Nephron (organoid): ENCODE data around the gene MTHFD1L.
A peak's percentile ranks its signal among the peaks of the same experiment; 100 is the strongest.

ENCODE experiments used
- H3K27ac Mint-ChIP-seq, 3 experiments: 2 replicates each; pipeline ENCODE4 v1.8.0; 2020; ENCODE audit warnings: mixed read lengths in 3 of 3, mild to moderate bottlenecking in 2 of 3, moderate library complexity in 1 of 3
- H3K27me3 Mint-ChIP-seq: 2 replicates; pipeline ENCODE4 v1.8.0; 2021; ENCODE audit warnings: low read depth, mild to moderate bottlenecking, moderate library complexity, mixed read lengths
- H3K36me3 Mint-ChIP-seq: 2 replicates; pipeline ENCODE4 v1.8.0; 2020; ENCODE audit warnings: low read depth, mixed read lengths
- H3K4me1 Mint-ChIP-seq: 2 replicates; pipeline ENCODE4 v1.8.0; 2020; ENCODE audit warnings: mixed read lengths
- H3K4me3 Mint-ChIP-seq, 3 experiments: 2 replicates each; pipeline ENCODE4 v1.8.0; 2020; ENCODE audit warnings: mild to moderate bottlenecking in 3 of 3, mixed read lengths in 3 of 3, moderate library complexity in 2 of 3
- H3K9me3 Mint-ChIP-seq: 2 replicates; pipeline ENCODE4 v1.8.0; 2020; ENCODE audit warnings: mixed read lengths
- TF ChIP-seq, protein P1 (sequence below), 3 experiments: fragments of 200-600 bp; sonication (generic); IDR thresholded peaks; one replicate each; pipeline ENCODE4 v1.5.0; 2021; ENCODE audit warnings: antibody characterized with exemption in 3 of 3; ENCODE audit not compliant: unreplicated experiment in 3 of 3

MTHFD1L gene

DNA sequence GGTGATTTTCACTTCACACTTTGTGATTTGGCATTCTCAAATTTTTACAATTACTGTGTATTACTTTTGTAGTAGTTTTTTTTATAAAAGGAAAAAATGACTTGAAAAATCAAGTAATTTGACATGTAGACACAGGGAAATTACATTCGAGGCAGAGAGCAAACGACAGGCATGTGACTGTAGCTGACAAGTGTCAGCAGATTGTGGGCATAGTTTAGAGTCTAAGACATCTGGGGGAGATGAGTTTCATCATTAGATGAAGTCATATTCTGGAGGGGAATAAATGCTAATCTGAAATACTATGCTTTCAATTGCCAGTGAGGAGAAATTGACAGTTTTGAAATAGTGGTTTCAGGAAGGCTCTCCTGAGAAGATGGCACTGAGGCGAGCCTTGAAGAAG, 126.0 kb downstream of the MTHFD1L start:
- Mint-ChIP-seq H3K36me3 (peaks cover 31% of the 10 kb centered on the region), H3K9me3 (peaks cover 2% of the 10 kb centered on the region), H3K27me3 (no peaks in the 10 kb centered on the region), H3K4me1 (no peaks in the 10 kb centered on the region), H3K4me3 (no peak overlapping the region), H3K27ac (no peak overlapping the region)
- TF ChIP-seq, protein P1, sequence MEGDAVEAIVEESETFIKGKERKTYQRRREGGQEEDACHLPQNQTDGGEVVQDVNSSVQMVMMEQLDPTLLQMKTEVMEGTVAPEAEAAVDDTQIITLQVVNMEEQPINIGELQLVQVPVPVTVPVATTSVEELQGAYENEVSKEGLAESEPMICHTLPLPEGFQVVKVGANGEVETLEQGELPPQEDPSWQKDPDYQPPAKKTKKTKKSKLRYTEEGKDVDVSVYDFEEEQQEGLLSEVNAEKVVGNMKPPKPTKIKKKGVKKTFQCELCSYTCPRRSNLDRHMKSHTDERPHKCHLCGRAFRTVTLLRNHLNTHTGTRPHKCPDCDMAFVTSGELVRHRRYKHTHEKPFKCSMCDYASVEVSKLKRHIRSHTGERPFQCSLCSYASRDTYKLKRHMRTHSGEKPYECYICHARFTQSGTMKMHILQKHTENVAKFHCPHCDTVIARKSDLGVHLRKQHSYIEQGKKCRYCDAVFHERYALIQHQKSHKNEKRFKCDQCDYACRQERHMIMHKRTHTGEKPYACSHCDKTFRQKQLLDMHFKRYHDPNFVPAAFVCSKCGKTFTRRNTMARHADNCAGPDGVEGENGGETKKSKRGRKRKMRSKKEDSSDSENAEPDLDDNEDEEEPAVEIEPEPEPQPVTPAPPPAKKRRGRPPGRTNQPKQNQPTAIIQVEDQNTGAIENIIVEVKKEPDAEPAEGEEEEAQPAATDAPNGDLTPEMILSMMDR (IDR thresholded peaks at IDR 0.05; ENCODE audit: unreplicated experiment in 3 of 3), result no peak

DNA sequence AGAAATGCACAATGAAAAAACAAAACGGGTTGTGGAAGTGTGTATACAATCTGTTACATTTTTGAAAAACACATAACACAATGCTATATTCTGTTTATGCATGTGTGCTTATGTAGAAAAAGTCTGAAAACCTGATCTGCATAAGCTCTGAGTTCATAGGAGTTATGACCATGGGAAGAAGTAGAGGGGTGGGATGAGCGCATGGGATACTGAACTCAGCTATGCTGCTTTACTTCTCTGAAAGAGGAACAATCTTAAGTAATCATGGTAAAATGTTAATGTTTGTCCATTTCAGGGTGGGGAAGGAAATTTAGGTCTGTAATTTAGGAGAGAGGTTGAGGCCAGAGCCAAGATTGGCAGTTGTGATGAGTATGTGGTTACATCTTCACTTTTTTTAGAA, 126.8 kb downstream of the MTHFD1L start:
- TF ChIP-seq, protein P1 (IDR thresholded peaks at IDR 0.05; ENCODE audit: unreplicated experiment in 3 of 3), result no peak
- no peaks in the 10 kb centered on the region for H3K4me1 Mint-ChIP-seq
- H3K27me3 Mint-ChIP-seq, result no peaks in the 10 kb centered on the region
- peaks cover 33% of the 10 kb centered on the region for H3K36me3 Mint-ChIP-seq
- H3K9me3 Mint-ChIP-seq, result peaks cover 2% of the 10 kb centered on the region
- peak overlapping the region in 1 of 3 experiments; percentile 58 for H3K27ac Mint-ChIP-seq
- no peak overlapping the region for H3K4me3 Mint-ChIP-seq

DNA sequence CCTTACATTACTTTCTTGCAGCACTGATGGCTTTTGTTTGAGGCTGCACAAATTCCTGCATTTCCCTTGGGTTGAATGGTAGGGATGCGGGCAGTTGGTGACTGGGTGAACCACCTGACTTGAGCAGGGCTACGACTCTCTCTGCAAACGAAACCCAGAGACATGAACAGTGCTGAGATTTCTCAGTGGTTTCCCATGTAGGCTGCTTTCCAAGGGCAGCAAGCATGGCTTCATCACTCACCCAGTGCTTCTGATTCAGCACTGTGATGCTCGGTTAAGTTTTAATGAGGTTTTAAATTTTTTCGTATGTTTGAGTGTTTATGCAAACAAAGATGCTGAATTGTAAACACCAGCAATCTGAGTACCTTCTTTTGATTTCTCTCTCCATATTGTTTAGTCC, 127.2 kb downstream of the MTHFD1L start:
- TF ChIP-seq, protein P1 (IDR thresholded peaks at IDR 0.05; ENCODE audit: unreplicated experiment in 3 of 3), result no peak
- Mint-ChIP-seq H3K4me1 (peaks cover 1% of the 10 kb centered on the region), H3K27ac (no peak overlapping the region), H3K4me3 (no peak overlapping the region), H3K9me3 (peaks cover 2% of the 10 kb centered on the region), H3K27me3 (no peaks in the 10 kb centered on the region), H3K36me3 (peaks cover 33% of the 10 kb centered on the region)

DNA sequence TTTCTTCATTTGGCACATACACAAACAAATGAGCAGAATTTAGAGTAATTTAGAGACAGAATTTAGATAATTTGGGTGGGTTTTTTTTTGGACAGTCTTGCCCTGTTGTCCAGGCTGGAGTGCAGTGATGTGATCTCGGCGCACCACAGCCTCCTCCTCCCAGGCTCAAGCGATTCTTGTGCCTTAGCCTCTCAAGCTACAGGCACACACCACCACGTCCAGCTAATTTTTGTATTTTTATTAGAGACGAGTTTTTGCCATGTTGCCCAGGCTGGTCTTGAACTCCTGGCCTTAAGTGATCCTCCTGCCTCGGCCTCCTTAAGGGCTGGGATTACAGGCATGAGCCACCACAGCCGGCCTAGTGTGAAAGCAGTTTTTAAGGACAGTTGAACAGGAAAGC, 127.8 kb downstream of the MTHFD1L start:
- TF ChIP-seq, protein P1 (IDR thresholded peaks at IDR 0.05; ENCODE audit: unreplicated experiment in 3 of 3), result no peak
- peaks cover 2% of the 10 kb centered on the region for H3K9me3 Mint-ChIP-seq
- H3K4me3 Mint-ChIP-seq, result no peak overlapping the region
- no peaks in the 10 kb centered on the region for H3K27me3 Mint-ChIP-seq
- peaks cover 7% of the 10 kb centered on the region for H3K4me1 Mint-ChIP-seq
- peaks cover 33% of the 10 kb centered on the region for H3K36me3 Mint-ChIP-seq
- H3K27ac Mint-ChIP-seq, result no peak overlapping the region

DNA sequence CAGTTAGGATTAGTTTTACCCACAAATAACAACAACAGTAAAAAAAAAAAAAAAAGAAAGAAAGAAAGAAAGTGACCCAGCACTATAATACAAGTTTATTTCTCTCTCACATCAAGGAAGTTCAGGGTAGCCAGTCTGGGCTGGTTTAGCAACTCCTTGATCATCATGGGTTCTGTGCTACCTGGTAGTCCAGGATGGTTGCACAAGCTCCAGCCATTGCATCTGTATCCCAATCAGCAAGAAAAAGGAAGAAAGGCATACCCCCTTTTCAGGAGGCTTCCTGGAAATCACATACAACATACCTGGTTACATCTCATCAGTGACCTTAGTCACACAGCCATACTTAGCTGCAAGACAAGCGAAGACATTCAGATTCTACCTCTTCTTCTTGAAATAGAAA, 128.5 kb downstream of the MTHFD1L start:
- Mint-ChIP-seq H3K27ac (no peak overlapping the region), H3K36me3 (peaks cover 33% of the 10 kb centered on the region), H3K27me3 (no peaks in the 10 kb centered on the region), H3K4me1 (peaks cover 10% of the 10 kb centered on the region), H3K4me3 (no peak overlapping the region), H3K9me3 (peaks cover 2% of the 10 kb centered on the region)
- TF ChIP-seq, protein P1 (IDR thresholded peaks at IDR 0.05; ENCODE audit: unreplicated experiment in 3 of 3), result no peak

DNA sequence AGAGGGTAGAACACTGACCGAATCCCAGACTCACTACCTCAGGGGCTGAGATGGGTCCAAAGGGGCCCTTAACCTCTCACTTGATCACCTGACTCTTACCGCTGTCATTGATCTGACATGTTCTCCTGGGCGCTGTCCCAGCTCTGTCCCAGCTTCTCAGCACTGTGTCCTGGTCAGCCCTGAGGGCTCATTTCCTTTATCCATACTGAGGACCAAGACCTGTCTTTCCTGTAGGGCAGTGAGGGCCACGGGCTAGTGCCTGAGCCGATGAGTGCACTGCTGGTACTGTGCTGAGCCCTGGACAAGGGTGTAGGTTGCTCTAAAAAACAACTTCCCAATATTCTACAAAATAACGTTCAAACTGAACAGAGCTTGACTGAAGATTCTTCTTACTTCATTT, 131.5 kb downstream of the MTHFD1L start:
- Mint-ChIP-seq H3K27ac (no peak overlapping the region), H3K4me1 (peaks cover 30% of the 10 kb centered on the region), H3K36me3 (peaks cover 28% of the 10 kb centered on the region), H3K4me3 (no peak overlapping the region), H3K9me3 (peaks cover 2% of the 10 kb centered on the region), H3K27me3 (no peaks in the 10 kb centered on the region)
- TF ChIP-seq, protein P1 (IDR thresholded peaks at IDR 0.05; ENCODE audit: unreplicated experiment in 3 of 3), result no peak
